HepG2 (cell line): ENCODE data around the gene PRKG1. TPM values are rescaled to one million over a fixed set of nuclear protein-coding genes. Genes with fewer than 3 reads are reported as not detected.
"Not testable (repeated sequence)": the region's sequence is repeated elsewhere in the genome, so short reads cannot be mapped to it uniquely, and the experiment has no call there.

Experiments
- ATAC-seq: fragments of 200-7000 bp; cut with Tn5 transposase; 3 replicates; pipeline ENCODE4 v1.9.1; 2020; ENCODE audit warnings: mild to moderate bottlenecking, moderate library complexity
- BruUV-seq: library from RNA; stranded (reverse); fragments of 400-500 nt; replicated peaks from 2 replicates; lab custom pipeline; 2021; lab: Mats Ljungman, UMichigan
- CTCF ChIA-PET: fragments of 300-600 bp; formaldehyde crosslinking; extraction: SDS; loops from one replicate; lab custom pipeline; 2021; ENCODE audit warnings: low total read pairs, inconsistent platforms, low intra/inter-chr PET ratio; lab: Yijun Ruan, JAX
- POLR2A ChIA-PET: fragments of 350-600 bp; sonication (Branson Sonifier 250); formaldehyde crosslinking; loops from one replicate; lab custom pipeline; 2020; ENCODE audit warnings: antibody characterized with exemption, inconsistent platforms; lab: Yijun Ruan, JAX
- DNase-seq: peaks from one replicate; pipeline ENCODE4 v3.0.0-alpha.2; 2015; ENCODE audit warnings: low spot score
- FAIRE-seq: peaks from 3 replicates; lab custom pipeline; 2011; peaks lifted over from hg19 to GRCh38; lab: Jason Lieb, UNC
- H2AFZ ChIP-seq: one replicate; pipeline ENCODE4 v1.6.1; 2011; ENCODE audit warnings: low read length, inconsistent platforms
- H3K27ac ChIP-seq: fragments of 300-600 bp; 3 replicates; pipeline ENCODE4 v1.8.0; 2011; ENCODE audit warnings: mixed run types, mild to moderate bottlenecking, mixed read lengths, low read length, inconsistent platforms; ENCODE audit not compliant: insufficient read depth; ENCODE audit errors: extremely low read length
- H3K27me3 ChIP-seq, 2 experiments: fragments of 200-600 bp in 1 of 2; 2 replicates in 1 of 2; 3 replicates in 1 of 2; pipeline versions ENCODE4 v1.6.0 to v1.8.0; 2011; ENCODE audit warnings: low read length in 2 of 2, mild to moderate bottlenecking in 2 of 2, moderate library complexity in 2 of 2, inconsistent platforms in 1 of 2; ENCODE audit not compliant: insufficient read depth in 2 of 2, control insufficient read depth in 1 of 2
- H3K36me3 ChIP-seq, 2 experiments: fragments of 200-600 bp in 1 of 2; replicated peaks in 1 of 2; 2 replicates in 1 of 2; 3 replicates in 1 of 2; pipeline versions ENCODE4 v1.5.1 to v1.8.0; 2011; ENCODE audit warnings: low read length in 2 of 2, inconsistent platforms in 1 of 2; ENCODE audit not compliant: insufficient read depth in 2 of 2, control insufficient read depth in 1 of 2
- H3K4me1 ChIP-seq: 2 replicates; pipeline ENCODE4 v1.5.1; 2012; ENCODE audit warnings: low read length, inconsistent platforms; ENCODE audit not compliant: insufficient read depth
- H3K4me2 ChIP-seq: 2 replicates; pipeline ENCODE4 v1.6.0; 2011; ENCODE audit warnings: low read depth, low read length, inconsistent platforms
- H3K4me3 ChIP-seq, 3 experiments: fragments of 200-600 bp in 1 of 3; sonication (generic), shearing (Covaris generic) in 1 of 3; replicated peaks in 1 of 3; 2 replicates each; pipeline ENCODE4 v1.5.1; 2011 to 2016; ENCODE audit warnings: low read length in 3 of 3, inconsistent platforms in 2 of 3, low read depth in 2 of 3, mild to moderate bottlenecking in 2 of 3, control low read depth in 1 of 3, mixed read lengths in 1 of 3; ENCODE audit not compliant: insufficient read depth in 1 of 3
- H3K79me2 ChIP-seq: one replicate; pipeline ENCODE4 v1.6.1; 2011; ENCODE audit warnings: low read length, inconsistent platforms; ENCODE audit not compliant: insufficient read depth
- H3K9ac ChIP-seq: 2 replicates; pipeline ENCODE4 v1.6.0; 2011; ENCODE audit warnings: mild to moderate bottlenecking, low read depth, low read length, inconsistent platforms; ENCODE audit not compliant: insufficient read depth
- H3K9me3 ChIP-seq: 2 replicates; pipeline ENCODE4 v1.5.1; 2012; ENCODE audit warnings: mild to moderate bottlenecking, low read length
- H4K20me1 ChIP-seq: 2 replicates; pipeline ENCODE4 v1.6.0; 2011; ENCODE audit warnings: inconsistent platforms, mild to moderate bottlenecking, low read length, moderate library complexity; ENCODE audit not compliant: insufficient read depth
- HNF4A ChIP-seq: sonication (generic); formaldehyde crosslinking; IDR thresholded peaks from 2 replicates; pipeline ENCODE4 v1.4.0; 2020; ENCODE audit warnings: missing genetic modification reagents
- HNRNPUL1 ChIP-seq: fragments of 200-400 bp; formaldehyde crosslinking; IDR thresholded peaks from 2 replicates; pipeline ENCODE4 v1.6.1; 2017; ENCODE audit warnings: low read depth, mild to moderate bottlenecking, low read length, moderate library complexity
- KAT8 ChIP-seq: IDR thresholded peaks from 2 replicates; pipeline ENCODE4 v1.6.1; 2016; ENCODE audit warnings: missing genetic modification reagents, missing compliant biosample characterization
- PBX3 ChIP-seq: sonication (generic); formaldehyde crosslinking; IDR thresholded peaks from 2 replicates; pipeline ENCODE4 v1.8.1; 2023; ENCODE audit warnings: missing genetic modification reagents, inconsistent platforms, borderline replicate concordance
- ZIK1 ChIP-seq: sonication (generic); formaldehyde crosslinking; IDR thresholded peaks from 2 replicates; pipeline ENCODE4 v1.5.0; 2020; ENCODE audit warnings: mild to moderate bottlenecking, low read depth, missing genetic modification reagents, borderline replicate concordance
- ZNF282 ChIP-seq: fragments of 450-650 bp; IDR thresholded peaks from 2 replicates; pipeline ENCODE4 v1.6.1; 2018; ENCODE audit not compliant: partially characterized antibody
- ZNF598 ChIP-seq: sonication (generic); formaldehyde crosslinking; IDR thresholded peaks from 2 replicates; pipeline ENCODE4 v1.5.1; 2020; ENCODE audit warnings: mild to moderate bottlenecking, missing genetic modification reagents, borderline replicate concordance
- WGBS: methylation state at CpG from one replicate; pipeline ENCODE4 v1.1.6; 2017; ENCODE audit warnings: low lambda C conversion rate; 5-methylcytosine and 5-hydroxymethylcytosine counted together
- in situ Hi-C: cut with HindIII; loops from 2 replicates; pipeline ENCODE4 v1.10.0; 2017; ENCODE audit warnings: low pct_unique_long_range_greater_than_20kb; ENCODE audit not compliant: extremely low pct_ligation_motif_present
- intact Hi-C: fragments of 100-400 bp; cut with micrococcal nuclease; formaldehyde crosslinking; loops from one replicate; pipeline ENCODE4 v1.10.0; 2022; ENCODE audit not compliant: unreplicated experiment
- polyA plus RNA-seq, 8 experiments: library from polyadenylated mRNA; depleted of rRNA in 3 of 8; stranded (reverse) in 7 of 8; unstranded in 1 of 8; fragments of >200 nt; fragmentation: Illumina TruSeq in 4 of 8; extraction: Trizol in 4 of 8; gene quantifications; 2 replicates each; pipeline versions ENCODE4 v1.2.1 to v1.2.3, GENCODE V29; 2011 to 2016; ENCODE audit warnings: low read depth in 4 of 8, missing spikeins in 1 of 8, mixed read lengths in 1 of 8; ENCODE audit not compliant: insufficient read depth in 1 of 8
- total RNA-seq, 5 experiments: library from RNA; depleted of rRNA; stranded (reverse); fragments of >200 nt; fragmentation: Illumina TruSeq; extraction: Trizol; gene quantifications; 2 replicates each; pipeline ENCODE4 v1.2.3, GENCODE V29; 2016; ENCODE audit warnings: low read depth in 1 of 5
- TF ChIP-seq, protein P1 (sequence below): sonication (generic); formaldehyde crosslinking; IDR thresholded peaks from 2 replicates; pipeline ENCODE4 v1.5.1; 2020; ENCODE audit warnings: mild to moderate bottlenecking, moderate library complexity, missing genetic modification reagents
- TF ChIP-seq, protein P2 (sequence below): sonication (generic); formaldehyde crosslinking; IDR thresholded peaks from 2 replicates; pipeline ENCODE4 v1.4.0; 2020; ENCODE audit warnings: missing genetic modification reagents
- TF ChIP-seq, protein P3 (sequence below): sonication (generic); formaldehyde crosslinking; IDR thresholded peaks from 2 replicates; pipeline ENCODE4 v1.4.0; 2020; ENCODE audit warnings: missing genetic modification reagents, borderline replicate concordance

The PRKG1 gene
- total and polyA plus RNA-seq, 2 of the 13 experiments (the other 11 are each of a cell fraction or from before 2014, with no cell fraction given), result 0.01 TPM; not detected in 1

DNA sequence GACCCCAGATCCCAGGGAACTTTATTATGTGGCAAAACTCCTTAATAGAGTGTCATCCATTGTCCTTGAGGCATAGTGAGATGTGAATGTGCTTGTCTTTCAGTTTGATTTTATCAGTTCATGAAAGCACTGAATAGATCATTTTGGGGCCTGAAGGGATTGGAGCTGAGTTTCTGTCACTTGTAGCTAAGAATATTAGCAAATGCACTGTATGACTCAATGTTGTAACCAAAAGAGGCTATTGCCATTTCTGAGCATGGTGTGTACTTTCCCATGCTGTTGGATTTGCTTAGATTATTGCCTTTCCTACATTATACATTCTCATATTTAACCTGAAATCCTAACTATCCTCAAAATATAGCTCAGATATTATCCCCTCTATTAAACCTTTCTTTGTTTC lies 130.4 kb downstream of the PRKG1 start (continued):
- TF ChIP-seq, protein P1, sequence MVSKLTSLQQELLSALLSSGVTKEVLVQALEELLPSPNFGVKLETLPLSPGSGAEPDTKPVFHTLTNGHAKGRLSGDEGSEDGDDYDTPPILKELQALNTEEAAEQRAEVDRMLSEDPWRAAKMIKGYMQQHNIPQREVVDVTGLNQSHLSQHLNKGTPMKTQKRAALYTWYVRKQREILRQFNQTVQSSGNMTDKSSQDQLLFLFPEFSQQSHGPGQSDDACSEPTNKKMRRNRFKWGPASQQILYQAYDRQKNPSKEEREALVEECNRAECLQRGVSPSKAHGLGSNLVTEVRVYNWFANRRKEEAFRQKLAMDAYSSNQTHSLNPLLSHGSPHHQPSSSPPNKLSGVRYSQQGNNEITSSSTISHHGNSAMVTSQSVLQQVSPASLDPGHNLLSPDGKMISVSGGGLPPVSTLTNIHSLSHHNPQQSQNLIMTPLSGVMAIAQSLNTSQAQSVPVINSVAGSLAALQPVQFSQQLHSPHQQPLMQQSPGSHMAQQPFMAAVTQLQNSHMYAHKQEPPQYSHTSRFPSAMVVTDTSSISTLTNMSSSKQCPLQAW, result no peak

DNA sequence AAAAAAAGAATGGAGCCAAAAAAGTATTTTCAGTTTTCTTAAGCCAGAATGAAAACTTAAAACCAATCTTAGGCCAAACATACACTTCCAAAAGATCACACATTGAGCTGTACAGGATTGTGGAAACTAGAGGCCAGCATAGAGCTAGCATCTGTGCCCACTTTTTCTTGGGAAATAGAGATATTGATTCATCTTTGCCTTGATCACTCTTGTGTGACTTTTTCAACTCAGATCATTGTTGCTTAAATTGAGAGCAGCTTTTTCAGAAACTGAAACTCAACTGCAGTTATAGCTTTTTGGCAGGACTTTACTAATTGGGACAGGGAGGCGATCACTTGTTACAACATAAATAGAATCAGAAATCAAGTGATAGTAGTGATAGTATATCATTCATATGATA lies 132.2 kb downstream of the PRKG1 start:
- Histone ChIP-seq H3K27ac (no peak overlapping the region), H3K27me3 (no peaks in the 10 kb centered on the region), H3K36me3 (no peaks in the 10 kb centered on the region), H3K79me2 (no peaks in the 10 kb centered on the region), H3K4me2 (no peak overlapping the region), H3K4me3 (no peak overlapping the region), H2AFZ (no peak overlapping the region), H4K20me1 (no peaks in the 10 kb centered on the region), H3K9me3 (no peaks in the 10 kb centered on the region), H3K9ac (no peak overlapping the region), H3K4me1 (no peaks in the 10 kb centered on the region)
- FAIRE-seq, result no peak
- in situ Hi-C loops, result no loop called here
- 21% methylated on average over 1 of the region's 1 CpG for WGBS
- intact Hi-C loops, result no loop called here
- TF ChIP-seq PBX3 (CRISPR knock-in tag) (no peak), HNF4A (CRISPR knock-in tag) (no peak), ZNF282 (no peak), HNRNPUL1 (no peak), ZNF598 (no peak), KAT8 (CRISPR knock-in tag) (no peak), ZIK1 (CRISPR knock-in tag) (no peak)
- TF ChIP-seq, protein P2, sequence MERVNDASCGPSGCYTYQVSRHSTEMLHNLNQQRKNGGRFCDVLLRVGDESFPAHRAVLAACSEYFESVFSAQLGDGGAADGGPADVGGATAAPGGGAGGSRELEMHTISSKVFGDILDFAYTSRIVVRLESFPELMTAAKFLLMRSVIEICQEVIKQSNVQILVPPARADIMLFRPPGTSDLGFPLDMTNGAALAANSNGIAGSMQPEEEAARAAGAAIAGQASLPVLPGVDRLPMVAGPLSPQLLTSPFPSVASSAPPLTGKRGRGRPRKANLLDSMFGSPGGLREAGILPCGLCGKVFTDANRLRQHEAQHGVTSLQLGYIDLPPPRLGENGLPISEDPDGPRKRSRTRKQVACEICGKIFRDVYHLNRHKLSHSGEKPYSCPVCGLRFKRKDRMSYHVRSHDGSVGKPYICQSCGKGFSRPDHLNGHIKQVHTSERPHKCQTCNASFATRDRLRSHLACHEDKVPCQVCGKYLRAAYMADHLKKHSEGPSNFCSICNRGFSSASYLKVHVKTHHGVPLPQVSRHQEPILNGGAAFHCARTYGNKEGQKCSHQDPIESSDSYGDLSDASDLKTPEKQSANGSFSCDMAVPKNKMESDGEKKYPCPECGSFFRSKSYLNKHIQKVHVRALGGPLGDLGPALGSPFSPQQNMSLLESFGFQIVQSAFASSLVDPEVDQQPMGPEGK, result no peak
- TF ChIP-seq, protein P3, sequence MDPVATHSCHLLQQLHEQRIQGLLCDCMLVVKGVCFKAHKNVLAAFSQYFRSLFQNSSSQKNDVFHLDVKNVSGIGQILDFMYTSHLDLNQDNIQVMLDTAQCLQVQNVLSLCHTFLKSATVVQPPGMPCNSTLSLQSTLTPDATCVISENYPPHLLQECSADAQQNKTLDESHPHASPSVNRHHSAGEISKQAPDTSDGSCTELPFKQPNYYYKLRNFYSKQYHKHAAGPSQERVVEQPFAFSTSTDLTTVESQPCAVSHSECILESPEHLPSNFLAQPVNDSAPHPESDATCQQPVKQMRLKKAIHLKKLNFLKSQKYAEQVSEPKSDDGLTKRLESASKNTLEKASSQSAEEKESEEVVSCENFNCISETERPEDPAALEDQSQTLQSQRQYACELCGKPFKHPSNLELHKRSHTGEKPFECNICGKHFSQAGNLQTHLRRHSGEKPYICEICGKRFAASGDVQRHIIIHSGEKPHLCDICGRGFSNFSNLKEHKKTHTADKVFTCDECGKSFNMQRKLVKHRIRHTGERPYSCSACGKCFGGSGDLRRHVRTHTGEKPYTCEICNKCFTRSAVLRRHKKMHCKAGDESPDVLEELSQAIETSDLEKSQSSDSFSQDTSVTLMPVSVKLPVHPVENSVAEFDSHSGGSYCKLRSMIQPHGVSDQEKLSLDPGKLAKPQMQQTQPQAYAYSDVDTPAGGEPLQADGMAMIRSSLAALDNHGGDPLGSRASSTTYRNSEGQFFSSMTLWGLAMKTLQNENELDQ (CRISPR knock-in tag), result no peak
- ATAC-seq, result no peak
- ChIA-PET CTCF (no interaction called here), POLR2A (no interaction called here)
- BruUV-seq, result no TSS peak
- no peak for DNase-seq

DNA sequence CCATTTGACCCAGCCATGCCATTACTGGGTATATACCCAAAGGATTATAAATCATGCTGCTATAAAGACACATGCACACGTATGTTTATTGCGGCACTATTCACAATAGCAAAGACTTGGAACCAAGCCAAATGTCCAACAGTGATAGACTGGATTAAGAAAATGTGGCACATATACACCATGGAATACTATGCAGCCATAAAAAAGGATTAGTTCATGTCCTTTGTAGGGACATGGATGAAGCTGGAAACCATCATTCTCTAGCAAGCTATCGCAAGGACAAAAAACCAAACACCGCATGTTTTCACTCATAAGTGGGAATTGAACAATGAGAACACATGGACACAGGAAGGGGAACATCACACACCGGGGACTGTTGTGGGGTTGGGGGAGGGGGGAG lies 138.7 kb downstream of the PRKG1 start:
- POLR2A ChIA-PET, H3K9ac ChIP-seq, H3K27ac ChIP-seq, H3K79me2 ChIP-seq, H3K4me3 ChIP-seq, H2AFZ ChIP-seq, H3K4me1 ChIP-seq, ATAC-seq, H3K9me3 ChIP-seq, H3K4me2 ChIP-seq, CTCF ChIA-PET, H3K27me3 ChIP-seq, DNase-seq, in situ Hi-C loops, H3K36me3 ChIP-seq, FAIRE-seq, BruUV-seq, intact Hi-C loops, H4K20me1 ChIP-seq: not testable (repeated sequence)
- 54% methylated on average over 5 of the region's 5 CpGs for WGBS
